ENCODE results near the gene FARSB.

Gene FARSB

GRCh38 chr2:222656526-222657446 lies 894 bp upstream of the FARSB start:
- DNase-seq, result no peak

- no peak for DNase-seq
Measured at GRCh38 chr2:222653280-222653679, 2.6 kb downstream of the FARSB start.

GRCh38 chr2:222652491-222653255 lies 3.2 kb downstream of the FARSB start:
- no peak for DNase-seq

GRCh38 chr2:222651718-222652418 lies 4.0 kb downstream of the FARSB start:
- no peak for DNase-seq

- no peak for DNase-seq
Measured at GRCh38 chr2:222649801-222650200, 6.1 kb downstream of the FARSB start.

- no peak for DNase-seq
Measured at GRCh38 chr2:222646008-222646407, 9.9 kb downstream of the FARSB start.

GRCh38 chr2:222643134-222643533 lies 12.8 kb downstream of the FARSB start:
- no peak for DNase-seq

GRCh38 chr2:222641336-222641735 lies 14.6 kb downstream of the FARSB start:
- no peak for DNase-seq

GRCh38 chr2:222637067-222637466 lies 18.8 kb downstream of the FARSB start:
- no peak for DNase-seq

GRCh38 chr2:222635295-222635694 lies 20.6 kb downstream of the FARSB start:
- no peak for DNase-seq

- DNase-seq, result no peak
Measured at GRCh38 chr2:222627764-222628163, 28.1 kb downstream of the FARSB start.

GRCh38 chr2:222623756-222624309 lies 32.1 kb downstream of the FARSB start:
- no peak for DNase-seq

GRCh38 chr2:222622910-222623309 lies 33.0 kb downstream of the FARSB start:
- no peak for DNase-seq

- DNase-seq, result no peak
Measured at GRCh38 chr2:222621893-222622292, 34.0 kb downstream of the FARSB start.

GRCh38 chr2:222615320-222615719 lies 40.6 kb downstream of the FARSB start:
- DNase-seq, result no peak

- peak; percentile 73 for DNase-seq
Measured at GRCh38 chr2:222613715-222614331, 42.1 kb downstream of the FARSB start.

- DNase-seq, result no peak
Measured at GRCh38 chr2:222611684-222612083, 44.2 kb downstream of the FARSB start.

GRCh38 chr2:222610746-222611145 lies 45.1 kb downstream of the FARSB start:
- peak; percentile 42 for DNase-seq

- DNase-seq, result no peak
Measured at GRCh38 chr2:222609381-222609780, 46.5 kb downstream of the FARSB start.

GRCh38 chr2:222608081-222608480 lies 47.8 kb downstream of the FARSB start:
- no peak for DNase-seq

- DNase-seq, result no peak
Measured at GRCh38 chr2:222606306-222606705, 49.6 kb downstream of the FARSB start.

GRCh38 chr2:222604749-222605515 lies 51.0 kb downstream of the FARSB start:
- DNase-seq, result no peak

All from NCI-H1694 treated with DMSO at 0.1 percent for 48 hours (cell line).